ENCODE data around the gene ELOVL4. TPM values are rescaled to one million over a fixed set of nuclear protein-coding genes. Genes with fewer than 3 reads are reported as not detected.

ELOVL4 gene
- 6.8 TPM for total RNA-seq

GRCh38 chr6:79947191-79948186 is at the start of gene ELOVL4:
ELOVL4 (minus strand) TSS chr6:79947553; CDS start chr6:79947279, 274 bp downstream.
- ATAC-seq = peak; percentile 92

DNA sequence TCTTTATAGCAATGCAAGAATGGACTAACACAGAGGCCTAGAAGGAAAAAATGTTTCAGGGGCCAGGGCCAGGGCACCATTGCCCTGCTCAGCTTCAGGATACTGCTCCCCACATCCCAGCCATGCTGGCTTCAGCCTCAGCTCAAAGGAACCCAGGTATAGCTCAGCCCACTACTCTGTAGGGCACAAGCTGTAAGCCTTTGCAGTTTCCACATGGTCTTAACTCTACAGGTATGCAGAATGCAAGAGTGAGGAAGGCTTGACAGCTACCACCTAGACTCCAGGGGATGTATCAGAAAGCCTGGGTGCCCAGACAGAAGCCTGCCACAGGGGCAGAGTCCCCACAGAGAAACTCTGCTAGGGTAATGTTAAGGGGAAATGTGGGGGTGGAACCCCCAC is 46.6 kb upstream of the ELOVL4 start:
- ATAC-seq = no peak

DNA sequence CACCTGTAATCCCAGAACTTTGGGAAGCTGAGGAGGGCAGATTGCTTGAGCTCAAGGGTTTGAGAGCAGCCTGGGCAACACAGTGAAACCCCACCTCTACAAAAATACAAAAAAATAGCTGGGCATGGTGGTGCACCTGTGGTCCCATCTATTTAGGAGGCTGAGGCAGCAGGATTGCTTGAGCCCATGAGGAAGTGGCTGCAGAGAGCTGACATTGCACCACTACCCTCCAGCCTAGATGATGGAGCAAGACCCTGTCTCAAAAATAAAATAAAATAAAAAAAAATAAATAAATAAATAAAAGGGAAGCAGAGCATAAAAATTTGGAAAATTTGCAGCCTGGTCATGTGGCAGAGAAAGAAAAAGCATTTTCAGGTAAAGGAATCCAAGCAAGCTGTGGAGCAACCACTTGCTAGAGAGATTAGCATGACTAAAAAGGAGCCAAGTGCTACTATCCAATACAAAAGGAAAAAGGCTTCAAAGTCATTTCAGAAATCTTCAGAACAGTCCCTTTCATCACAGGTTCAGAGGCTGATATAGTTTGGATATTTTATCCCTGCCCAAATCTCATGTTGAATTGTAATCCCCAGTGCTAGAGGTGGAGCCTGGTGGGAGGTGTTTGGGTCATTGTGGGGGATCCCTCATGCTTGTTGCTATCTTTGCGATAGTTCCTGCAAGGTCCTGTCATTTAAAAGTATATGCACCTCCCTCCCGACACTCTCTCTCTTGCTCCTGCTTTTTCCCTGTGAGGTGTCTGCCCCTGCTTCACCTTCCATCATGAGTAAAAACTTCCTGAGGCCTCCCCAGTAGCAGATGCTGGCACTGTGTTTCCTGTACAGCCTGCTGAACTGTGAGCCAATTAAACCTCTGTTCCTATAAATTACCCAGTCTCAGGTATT is 45.9 kb upstream of the ELOVL4 start:
- ATAC-seq = no peak

DNA sequence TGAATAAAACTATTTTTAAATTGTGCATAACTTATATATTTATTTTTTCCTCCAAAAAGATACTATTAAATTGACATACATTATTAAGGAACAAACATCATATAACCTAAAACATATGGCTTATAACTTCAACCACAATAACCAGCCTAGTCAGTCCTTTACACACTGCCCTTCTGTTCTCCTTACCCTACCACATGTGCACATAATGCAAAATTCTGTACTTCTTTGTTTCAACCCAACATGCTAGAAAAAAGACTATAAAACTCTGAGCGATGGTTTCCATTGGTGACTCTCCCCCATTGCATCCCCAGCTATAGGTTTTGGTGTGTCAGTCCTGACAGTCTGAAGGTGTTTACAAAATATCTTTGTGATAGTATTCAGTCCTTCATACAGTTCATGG is 42.3 kb upstream of the ELOVL4 start:
- no peak for ATAC-seq

DNA sequence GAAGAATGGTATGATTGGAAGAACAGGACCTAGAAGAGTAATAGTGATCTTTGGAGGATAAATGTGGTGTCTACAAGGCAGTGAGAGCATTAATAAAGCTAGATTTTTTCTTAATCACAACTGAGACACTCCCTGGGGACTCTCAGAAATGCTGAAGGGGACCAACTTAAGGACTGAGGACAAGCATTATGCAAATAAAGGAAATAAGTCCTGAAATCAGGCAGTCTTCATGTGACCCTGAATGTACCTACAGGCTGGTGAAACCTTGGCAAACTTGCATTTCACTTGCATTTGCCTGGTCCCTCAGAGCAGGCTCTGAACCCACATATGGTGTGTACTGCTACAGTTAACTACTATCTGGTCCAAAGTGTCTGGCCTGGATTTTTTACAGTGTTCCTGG is 37.8 kb upstream of the ELOVL4 start:
- no peak for ATAC-seq

- peak; percentile 98 for ATAC-seq
Measured at GRCh38 chr6:79984261-79984660, 36.9 kb upstream of the ELOVL4 start.

DNA sequence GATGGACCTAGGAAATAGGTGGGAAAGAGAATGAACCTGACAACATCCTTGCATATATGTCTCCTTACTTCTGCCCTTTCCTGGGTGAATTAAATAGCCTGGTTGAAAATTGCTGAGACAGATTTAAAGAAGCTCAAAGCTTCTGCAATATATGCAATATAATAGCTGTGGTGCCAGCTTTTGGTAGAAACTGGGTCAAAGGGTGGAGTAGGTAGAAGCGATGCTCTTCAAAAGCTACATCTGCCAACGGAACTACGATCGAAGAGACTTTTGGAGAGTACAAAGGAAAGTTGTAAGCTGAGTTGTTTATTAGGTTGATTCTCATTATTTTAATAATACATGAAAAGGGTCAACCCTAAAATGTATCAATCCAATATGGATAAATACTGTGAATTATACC is 34.3 kb upstream of the ELOVL4 start:
- ATAC-seq = no peak

DNA sequence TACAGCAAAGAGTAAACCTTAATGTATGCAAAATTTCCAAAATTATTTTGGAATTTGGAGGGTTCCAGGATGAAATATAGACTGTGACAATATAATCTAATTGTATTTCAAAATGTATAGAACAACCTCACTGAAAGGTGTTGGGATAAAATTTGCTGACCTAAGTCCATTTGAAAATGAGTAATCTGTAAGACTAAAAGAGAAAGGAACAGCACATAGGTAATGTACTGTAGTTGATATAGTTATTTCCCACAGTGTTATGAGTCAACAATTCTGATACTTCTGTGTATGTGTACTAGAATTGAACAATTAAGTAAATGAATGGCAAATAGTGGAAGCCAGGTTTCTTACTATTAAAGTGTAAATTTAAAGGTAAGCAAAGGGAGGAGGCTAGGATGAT is 23.8 kb upstream of the ELOVL4 start:
- no peak for ATAC-seq

DNA sequence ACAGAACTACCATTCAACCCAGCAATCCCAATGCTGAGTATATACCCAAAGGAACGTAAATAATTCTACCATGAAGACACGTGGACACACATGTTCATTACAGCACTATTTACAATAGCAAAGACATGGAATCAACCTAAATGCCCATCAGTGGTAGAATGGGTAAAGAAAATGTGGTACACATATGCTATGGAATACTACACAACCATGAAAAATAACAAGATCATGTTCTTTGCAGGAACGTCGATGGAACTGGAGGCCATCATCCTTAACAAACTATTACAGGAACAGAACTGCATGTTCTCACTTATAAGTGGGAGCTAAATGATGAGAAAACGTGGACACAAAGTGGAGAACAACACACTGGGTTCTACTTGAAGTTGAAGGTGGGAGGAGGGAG is 22.4 kb upstream of the ELOVL4 start:
- ATAC-seq = no peak

DNA sequence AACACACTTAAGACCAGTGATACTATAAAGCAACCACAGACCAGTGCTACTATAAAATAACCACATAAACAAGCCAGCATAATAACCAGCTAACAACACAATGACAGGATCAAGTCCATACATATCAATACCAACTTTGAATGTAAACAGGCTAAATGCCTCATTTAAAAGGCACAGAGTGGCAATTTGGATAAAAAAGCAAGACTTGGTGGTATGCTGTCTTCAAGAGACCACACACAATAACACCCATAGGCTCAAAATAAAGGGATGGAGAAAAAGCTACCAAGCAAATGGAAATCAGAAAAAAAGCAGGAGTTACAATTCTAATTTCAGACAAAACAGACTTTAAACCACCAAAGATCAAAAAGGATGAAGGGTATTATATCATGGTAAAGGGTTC is 19.8 kb upstream of the ELOVL4 start:
- ATAC-seq = no peak

GRCh38 chr6:79964607-79965081 is 17.3 kb upstream of the ELOVL4 start:
- no peak for ATAC-seq

DNA sequence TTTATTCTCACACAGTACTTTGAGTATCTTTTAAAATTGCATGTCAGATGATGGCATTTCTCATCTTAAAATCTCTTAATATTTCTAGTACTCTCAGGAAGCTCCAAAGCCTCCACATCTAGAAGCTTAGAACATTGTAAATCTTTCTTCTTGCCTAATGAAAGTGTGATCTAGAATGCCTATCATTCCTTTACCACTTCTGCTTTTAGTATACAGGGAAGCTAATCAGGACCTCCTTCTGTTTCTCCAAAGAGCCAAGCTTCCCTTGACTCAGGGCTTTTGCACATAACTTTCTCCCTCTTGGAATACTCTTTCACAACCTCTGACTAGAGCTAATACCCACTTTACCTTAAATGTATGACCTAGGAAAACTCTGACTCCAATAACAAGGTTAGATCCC is 7.5 kb upstream of the ELOVL4 start:
- ATAC-seq = no peak

GRCh38 chr6:79949233-79949632 is 1.9 kb upstream of the ELOVL4 start:
- no peak for ATAC-seq

DNA sequence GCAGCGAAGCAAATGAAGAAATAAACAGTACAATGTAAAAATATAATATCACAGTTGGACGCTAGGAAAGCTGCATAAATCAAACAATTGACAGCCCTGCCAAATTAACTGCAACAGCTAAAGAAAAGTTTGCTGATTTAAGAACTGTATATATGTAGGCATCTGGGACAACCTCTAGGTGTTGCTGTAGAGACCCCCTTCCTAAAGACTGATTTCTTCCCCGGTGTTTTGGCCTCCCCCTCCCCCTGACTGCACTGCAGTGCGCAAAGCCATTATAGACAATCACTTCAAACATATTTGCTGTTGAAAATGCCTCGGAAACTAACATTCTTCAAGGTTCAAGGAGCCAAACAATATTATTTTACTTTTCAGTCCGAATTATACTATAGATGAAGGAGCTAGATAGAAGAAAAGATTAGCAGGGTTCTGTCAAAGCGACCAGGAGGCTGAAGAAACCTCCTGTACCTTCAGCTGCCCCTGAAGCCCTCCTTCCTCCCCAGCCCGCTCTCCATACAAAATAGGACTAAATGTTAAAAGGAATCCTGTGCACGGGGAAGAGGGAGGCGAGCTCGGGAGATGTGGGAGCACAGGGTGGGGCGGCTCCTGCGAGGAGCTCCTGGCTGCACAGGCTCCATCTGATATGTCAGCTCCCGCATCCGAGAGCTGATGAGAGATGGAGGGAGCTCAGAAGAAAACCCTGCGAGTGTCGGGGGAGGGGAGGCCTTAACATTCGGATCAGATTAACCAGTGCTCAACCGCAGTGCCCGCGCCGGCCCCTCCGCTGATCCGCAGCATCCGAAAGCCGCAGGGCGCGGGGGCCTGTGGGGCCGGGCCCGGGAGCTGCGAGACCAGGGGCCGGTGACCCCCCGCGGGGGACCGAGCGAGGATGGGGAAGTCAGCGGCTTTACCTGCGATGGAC is 822 bp downstream of the ELOVL4 start:
- ATAC-seq = peak; percentile 44

- ATAC-seq = no peak
Measured at GRCh38 chr6:79943133-79943532, 4.2 kb downstream of the ELOVL4 start.

DNA sequence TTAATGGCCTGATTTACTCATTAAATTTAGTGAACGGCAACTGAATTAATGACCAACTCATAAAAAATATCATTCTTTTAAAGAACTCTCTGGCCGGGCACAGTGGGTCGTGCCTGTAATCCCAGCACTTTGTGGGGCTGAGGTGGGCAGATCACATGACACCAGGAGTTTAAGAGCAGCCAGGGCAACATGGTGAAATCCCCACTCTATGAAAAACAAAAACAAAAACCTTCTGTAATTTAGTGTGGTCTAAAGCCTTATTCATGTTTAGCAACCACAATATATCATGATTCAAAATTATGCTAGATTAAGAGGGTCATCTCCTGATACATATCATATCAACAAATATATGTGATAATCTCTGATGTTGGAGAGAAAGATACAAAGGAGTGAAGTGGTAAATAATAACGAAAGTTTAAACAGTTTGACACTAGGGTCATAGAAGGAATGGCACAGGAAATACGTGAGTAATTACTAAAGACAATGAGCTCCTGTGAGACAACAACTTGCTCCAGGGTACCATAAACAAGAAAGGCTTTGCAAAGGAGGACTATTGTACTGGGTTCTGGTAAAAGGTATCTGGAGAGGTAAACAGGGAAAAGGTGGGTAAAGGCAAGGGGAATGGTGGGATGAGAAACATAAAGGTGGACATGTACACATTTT is 5.7 kb downstream of the ELOVL4 start:
- ATAC-seq = no peak

GRCh38 chr6:79928478-79928998 is 18.8 kb downstream of the ELOVL4 start:
- no peak for ATAC-seq

DNA sequence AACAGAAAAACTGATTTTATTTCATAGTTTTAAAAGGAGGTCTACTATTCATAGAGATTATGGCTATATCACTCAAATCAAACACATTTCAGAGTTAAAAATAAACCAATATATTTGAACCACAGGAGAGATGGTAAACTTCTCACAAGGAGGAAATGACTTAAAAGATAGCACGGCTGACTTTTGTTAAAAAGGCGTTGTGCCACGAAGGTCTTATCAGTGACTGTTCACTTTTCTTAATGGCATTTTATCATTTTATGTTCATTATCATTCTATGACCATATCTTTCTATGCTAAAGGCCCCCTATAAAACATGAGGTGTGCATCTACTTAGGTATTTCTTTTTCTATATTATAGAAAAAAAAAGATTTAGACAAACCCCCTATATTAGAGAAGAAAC is 19.6 kb downstream of the ELOVL4 start:
- ATAC-seq = no peak

DNA sequence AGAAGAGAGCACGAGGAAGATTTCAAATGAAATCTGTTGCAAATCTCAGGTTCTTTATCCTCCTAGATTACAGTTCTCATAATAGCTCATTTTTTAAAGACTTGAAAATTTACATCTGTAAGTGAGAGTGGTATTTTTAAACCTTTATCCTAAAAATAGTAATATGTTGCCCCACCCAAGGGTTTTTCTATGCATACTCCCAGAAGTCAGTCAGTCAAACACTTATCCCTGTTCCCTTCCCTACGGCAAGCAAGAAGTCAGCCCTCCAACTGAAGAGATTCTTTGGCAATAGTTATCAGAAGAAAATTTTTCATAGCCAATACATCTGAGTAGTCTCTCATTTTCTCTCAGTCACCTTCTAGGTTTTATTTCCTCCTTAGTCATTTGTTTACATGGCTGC is 24.1 kb downstream of the ELOVL4 start:
- no peak for ATAC-seq

GRCh38 chr6:79922018-79922417 is 25.3 kb downstream of the ELOVL4 start:
- ATAC-seq = no peak

DNA sequence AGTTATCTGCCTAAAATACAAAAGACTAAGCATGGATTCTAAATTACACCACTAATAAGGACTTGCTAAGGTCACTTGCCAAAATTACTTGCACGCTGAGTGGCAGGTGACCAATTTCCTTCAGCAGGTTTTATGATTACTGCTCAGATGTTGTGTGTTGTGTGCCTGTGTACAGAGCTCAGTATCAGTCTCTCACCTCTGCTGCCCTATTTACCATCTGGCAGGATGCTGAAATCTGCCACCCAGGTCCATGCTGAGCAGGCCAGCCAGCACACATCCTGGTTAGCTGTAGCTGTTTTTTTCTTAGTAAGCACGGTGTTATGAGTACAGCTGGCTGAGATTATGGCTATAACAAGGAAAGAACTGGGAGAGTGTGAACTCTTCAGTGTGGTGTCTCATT is 34.0 kb downstream of the ELOVL4 start:
- ATAC-seq = peak; percentile 48

Data from esophagus mucosa (tissue), 1 donor.